ENCODE data around the gene WDR90.

WDR90 gene

GRCh38 chr16:660459-661183 is 11.5 kb downstream of the WDR90 start:
- peak; percentile 90 for DNase-seq (ENCODE audit: low spot score)

DNA sequence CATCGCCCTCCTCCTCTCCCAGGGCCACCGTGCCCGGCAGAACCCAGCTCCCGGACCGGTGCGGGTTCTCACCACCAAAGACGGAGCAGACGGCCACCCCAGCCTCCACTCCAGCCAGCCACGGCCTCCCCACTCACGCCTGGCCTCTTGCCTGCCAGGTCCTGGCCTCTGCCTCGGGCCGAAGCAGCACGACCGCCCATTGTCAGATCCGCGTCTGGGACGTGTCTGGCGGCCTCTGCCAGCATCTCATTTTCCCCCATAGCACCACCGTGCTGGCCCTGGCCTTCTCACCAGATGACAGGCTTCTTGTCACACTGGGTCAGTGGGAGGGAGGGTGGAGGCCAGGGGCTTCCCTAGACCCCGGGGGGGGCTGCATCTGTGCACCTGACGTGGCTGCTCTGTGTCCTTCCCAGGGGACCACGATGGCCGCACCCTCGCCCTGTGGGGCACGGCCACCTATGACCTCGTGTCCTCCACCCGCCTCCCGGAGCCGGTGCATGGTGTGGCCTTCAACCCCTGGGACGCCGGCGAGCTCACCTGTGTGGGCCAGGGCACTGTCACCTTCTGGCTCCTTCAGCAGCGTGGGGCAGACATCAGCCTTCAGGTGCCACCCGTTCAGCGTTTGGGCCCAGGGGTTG is 12.1 kb downstream of the WDR90 start:
- DNase-seq (ENCODE audit: low spot score) = no peak

GRCh38 chr16:662095-662494 is 12.9 kb downstream of the WDR90 start:
- no peak for DNase-seq (ENCODE audit: low spot score)

GRCh38 chr16:662597-662996 is 13.4 kb downstream of the WDR90 start:
- no peak for DNase-seq (ENCODE audit: low spot score)

GRCh38 chr16:666572-666971 is 17.4 kb downstream of the WDR90 start:
- DNase-seq (ENCODE audit: low spot score) = no peak

DNA sequence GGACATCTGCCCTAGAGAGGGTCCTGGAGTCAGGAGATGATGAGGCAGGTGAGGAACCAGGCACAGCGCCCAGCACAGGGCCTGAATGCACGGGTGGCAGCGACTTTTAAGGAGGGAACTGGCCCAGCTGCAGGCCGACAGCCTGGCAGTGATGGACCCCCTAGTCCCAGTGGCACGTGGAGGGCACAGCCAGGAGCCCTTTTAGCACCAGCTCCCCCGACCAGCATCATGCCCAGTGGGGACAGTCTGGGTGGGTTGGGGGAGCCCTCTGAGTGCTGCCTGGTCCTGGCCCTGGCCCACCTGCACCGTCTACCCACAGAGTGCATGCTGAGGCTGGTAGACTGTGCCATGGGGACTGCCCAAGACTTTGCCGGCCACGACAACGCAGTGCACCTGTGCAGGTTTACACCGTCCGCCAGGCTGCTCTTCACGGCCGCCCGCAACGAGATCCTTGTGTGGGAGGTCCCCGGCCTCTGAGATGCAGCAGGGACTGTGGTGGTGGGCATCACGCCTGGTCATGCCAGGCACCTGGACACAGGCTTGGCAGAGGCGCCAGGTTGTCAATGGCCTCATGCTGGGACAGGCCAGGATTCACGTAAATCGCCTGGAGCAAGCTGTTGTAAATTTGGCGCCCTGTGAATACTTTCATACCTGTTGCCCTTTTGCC is 18.1 kb downstream of the WDR90 start:
- DNase-seq (ENCODE audit: low spot score) = no peak

- peak; percentile 91 for DNase-seq (ENCODE audit: low spot score)
Measured at GRCh38 chr16:667780-668518, 18.8 kb downstream of the WDR90 start, which contains the start of gene RHOT2. RHOT2 (plus strand) TSS chr16:668132; CDS start chr16:668200, 68 bp downstream.

DNA sequence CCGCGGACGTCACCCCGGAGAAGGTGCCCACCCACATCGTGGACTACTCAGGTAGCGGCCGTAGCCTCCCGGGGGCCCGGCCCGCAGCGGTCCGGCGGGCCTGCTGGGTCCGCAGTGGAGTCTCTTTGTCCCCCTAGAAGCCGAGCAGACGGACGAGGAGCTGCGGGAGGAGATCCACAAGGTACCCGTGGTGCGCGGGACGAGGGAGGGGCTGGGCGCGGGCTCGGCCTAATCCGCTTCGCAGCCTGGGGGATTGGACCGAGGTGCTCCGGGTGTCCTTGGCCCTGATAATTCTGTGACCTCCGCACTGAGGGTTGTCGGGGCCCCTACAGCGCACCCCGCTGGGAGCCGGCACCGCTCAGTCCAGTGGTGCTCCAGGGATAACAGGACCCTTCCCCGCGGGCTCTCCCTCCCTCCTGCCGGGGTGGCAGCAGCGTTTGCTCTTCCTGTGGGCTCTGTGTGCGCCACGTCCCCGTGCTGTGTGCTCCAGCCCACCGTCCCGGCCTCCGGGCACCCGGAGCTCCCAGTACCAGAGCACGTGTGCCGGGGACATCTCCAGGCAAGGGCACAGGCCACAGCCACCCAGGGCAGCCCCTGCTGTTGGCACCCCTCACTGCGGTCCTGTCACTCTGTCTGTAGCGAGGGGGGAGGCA is 19.5 kb downstream of the WDR90 start:
- peak; percentile 7 for DNase-seq (ENCODE audit: low spot score)

DNA sequence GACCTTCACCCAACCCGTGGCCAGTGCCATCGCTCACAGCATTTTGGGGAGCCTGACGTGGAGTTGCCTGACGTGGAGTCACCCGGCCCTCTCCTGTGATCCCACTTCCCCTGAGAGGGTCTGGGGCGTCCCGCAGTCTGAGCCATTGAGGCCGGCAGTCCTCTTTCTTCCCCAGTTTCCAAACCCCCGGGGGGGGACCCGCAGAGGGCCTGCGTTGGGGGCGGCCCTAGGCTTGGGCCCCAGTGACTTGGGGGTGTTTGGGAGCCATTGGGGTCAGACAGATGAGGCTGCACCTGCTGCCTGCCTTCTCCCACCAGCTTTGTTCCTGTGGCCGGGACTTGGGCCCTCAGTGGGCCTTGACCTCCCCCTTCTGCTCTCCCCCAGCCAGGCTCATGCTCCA is 20.5 kb downstream of the WDR90 start:
- no peak for DNase-seq (ENCODE audit: low spot score)

DNA sequence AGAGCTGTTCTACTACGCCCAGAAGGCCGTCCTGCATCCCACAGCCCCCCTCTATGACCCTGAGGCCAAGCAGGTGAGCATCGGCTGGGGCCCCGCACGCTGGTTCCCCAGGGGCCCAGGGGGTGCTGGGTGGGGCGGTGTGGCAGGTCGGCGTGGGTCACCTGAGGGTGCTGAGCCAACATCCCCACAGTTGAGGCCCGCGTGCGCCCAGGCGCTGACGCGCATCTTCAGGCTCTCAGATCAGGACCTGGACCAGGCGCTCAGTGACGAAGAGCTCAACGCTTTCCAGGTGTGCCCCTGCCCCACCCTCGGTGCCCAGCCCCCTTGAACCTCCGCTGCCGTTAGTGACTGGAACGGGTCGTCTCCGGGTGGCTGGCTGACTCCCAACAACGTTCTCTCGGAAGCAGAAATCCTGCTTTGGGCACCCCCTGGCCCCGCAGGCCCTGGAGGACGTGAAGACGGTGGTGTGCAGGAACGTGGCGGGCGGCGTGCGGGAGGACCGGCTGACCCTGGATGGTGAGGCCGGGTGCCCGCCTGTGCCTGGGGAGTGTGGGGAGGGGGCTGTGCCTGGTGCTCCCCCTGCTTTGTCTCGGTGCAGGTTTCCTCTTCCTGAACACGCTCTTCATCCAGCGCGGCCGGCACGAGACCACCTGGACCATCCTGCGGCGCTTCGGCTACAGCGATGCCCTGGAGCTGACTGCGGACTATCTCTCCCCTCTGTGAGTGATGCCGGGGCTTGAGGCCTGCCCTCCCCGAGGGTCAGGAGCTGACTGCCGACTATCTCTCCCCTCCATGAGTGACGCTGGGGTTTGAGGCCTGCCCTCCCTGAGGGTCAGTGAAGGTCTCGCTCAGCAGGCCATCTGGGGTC is 21.6 kb downstream of the WDR90 start:
- DNase-seq (ENCODE audit: low spot score) = no peak

GRCh38 chr16:671353-672131 is 22.4 kb downstream of the WDR90 start:
- DNase-seq (ENCODE audit: low spot score) = no peak

- DNase-seq (ENCODE audit: low spot score) = no peak
Measured at GRCh38 chr16:672371-672770, 23.2 kb downstream of the WDR90 start.

GRCh38 chr16:672851-673250 is 23.7 kb downstream of the WDR90 start:
- no peak for DNase-seq (ENCODE audit: low spot score)

DNA sequence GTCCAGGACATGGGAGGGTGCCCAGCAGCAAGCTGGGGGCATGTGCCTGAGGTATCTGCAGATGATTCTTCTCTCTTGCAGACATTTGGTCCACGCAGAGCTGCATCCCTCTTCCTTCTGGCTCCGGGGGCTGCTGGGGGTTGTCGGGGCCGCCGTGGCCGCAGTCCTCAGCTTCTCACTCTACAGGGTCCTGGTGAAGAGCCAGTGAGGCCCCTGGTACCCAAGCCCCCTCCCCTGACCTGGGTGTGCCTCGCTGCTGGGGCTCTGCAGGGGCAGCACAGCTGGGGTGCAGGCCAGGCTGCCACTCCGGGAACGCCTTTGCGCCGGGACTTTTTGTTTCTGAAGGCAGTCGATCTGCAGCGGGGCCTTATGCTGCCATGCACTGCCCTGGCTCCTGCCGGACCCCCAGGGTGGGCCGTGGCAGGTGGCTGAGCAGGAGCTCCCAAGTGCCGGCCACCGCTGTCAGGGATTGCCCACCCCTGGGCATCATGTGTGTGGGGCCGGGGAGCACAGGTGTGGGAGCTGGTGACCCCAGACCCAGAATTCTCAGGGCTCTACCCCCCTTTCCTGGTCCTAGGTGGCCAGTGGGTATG is 24.3 kb downstream of the WDR90 start:
- DNase-seq (ENCODE audit: low spot score) = no peak

DNA sequence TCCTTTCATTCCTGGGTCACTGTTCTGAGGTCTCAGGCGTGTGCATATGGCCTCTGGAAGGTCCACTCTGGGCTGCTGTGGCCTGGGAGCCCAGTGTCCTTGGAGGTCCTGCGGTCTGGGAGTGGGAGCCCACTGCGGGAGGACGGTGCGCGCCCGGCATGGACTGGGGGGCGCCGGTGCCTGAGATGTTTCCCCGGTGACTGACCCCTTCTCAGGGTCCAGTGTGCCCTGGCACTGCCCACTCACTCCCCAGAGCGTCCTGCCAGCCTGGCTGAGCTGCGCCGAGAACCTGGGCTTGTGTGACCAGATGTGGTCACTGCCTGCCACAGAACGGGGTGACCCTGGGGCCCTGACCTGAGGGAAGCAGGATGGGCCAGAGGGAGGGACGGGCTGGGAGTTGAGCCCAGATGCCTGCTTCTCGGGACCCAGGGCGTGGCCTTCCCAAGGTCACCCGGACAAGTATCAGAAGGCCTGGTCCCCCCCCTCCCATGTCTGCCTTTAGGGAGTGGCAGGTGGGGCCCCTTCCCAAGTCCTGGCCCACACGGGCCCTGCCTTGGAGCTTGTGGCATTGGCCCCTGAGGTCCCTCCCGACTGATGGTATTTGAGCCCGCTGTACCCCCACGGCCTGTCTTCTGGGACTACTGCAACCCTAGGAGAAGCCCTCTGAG is 25.2 kb downstream of the WDR90 start:
- DNase-seq (ENCODE audit: low spot score) = no peak

DNA sequence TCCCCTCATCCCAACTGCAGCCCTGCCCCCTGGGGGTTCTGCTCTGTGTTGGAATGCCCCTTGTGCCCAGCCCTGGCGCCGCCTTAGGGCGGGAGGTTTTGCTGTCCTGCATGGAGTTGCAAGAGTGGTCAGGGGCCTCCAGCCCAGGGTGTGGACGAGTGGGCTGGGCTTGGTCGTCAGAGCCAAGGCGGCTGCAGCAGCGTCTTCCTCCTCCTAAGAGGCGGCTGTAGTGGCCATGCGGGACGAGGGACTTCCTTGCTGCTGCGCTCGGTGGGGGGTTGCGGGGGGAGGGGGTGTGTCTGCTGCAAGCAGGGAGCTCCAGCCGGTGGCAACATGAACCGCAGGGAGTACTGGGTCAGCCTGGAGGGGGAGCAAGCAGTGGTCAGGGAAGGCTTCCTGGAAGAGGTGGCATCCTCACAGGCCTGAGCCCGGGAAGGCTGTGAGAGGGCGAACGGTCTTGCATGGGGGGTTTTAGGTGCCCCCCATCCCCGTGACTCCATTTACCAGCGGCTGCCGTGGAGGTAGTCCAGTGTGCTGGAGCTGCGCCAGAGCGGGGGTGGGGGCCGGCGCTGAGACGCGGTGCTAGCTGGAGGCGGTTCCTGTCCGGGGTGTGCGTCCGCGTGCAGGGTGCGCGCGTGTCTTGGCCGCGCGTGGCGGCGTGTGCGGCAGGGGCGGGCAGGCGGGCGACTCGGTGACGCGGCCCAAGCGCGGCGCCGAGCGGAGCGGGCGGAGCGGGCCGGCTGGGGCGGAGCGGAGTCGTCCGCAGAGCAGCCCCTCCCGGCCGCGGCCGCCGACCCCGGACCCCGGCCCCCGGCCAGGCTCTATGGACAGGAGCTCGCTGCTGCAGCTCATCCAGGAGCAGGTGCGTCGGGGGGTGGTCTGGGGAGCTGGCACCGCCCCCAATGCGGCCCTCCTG is 26.1 kb downstream of the WDR90 start, which contains the start of gene RHBDL1:
TSS of gene RHBDL1 (plus strand) at position 704 of the 916 bp plus-strand sequence. CDS start at position 824, 120 bp downstream.
- no peak for DNase-seq (ENCODE audit: low spot score)

DNA sequence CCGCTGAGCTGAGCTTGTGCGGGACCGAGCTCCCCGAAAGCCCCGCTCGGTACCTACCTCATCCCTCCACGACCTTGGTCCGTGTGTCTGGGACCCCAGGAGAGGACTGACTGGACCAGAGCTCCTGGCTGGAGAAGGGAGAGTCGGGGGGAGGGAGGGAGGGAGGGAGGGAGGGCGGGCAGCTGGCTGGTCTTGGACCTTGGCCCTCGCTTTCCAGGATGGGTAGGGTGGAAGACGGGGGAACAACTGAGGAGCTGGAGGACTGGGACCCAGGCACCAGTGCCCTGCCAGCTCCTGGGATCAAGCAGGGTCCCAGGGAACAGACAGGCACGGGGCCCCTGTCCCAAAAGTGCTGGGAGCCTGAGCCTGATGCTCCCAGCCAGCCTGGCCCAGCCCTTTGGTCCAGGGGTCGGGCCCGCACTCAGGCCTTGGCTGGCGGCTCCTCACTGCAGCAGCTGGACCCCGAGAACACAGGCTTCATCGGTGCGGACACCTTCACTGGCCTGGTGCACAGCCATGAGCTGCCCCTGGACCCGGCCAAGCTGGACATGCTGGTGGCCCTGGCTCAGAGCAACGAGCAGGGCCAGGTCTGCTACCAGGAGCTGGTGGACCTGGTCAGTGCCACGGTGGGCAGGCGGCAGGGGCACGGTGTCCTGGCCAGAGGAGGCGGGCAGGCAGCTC is 26.9 kb downstream of the WDR90 start:
- no peak for DNase-seq (ENCODE audit: low spot score)

GRCh38 chr16:676565-676902 is 27.4 kb downstream of the WDR90 start:
- no peak for DNase-seq (ENCODE audit: low spot score)

Measured in RKO (cell line).